ENCODE measurements around the gene HSF5. TPM values are rescaled to one million over a fixed set of nuclear protein-coding genes. Genes with fewer than 3 reads are reported as not detected.
A peak's percentile ranks its signal among the peaks of the same experiment; 100 is the strongest.

Gene HSF5
- total and polyA plus RNA-seq, 2 of the 13 experiments (the other 11 are each of a cell fraction or from before 2014, with no cell fraction given), result not detected

GRCh38 chr17:58394534-58395223 lies 93.5 kb downstream of the HSF5 start (continued):
- TF ChIP-seq, protein P1, sequence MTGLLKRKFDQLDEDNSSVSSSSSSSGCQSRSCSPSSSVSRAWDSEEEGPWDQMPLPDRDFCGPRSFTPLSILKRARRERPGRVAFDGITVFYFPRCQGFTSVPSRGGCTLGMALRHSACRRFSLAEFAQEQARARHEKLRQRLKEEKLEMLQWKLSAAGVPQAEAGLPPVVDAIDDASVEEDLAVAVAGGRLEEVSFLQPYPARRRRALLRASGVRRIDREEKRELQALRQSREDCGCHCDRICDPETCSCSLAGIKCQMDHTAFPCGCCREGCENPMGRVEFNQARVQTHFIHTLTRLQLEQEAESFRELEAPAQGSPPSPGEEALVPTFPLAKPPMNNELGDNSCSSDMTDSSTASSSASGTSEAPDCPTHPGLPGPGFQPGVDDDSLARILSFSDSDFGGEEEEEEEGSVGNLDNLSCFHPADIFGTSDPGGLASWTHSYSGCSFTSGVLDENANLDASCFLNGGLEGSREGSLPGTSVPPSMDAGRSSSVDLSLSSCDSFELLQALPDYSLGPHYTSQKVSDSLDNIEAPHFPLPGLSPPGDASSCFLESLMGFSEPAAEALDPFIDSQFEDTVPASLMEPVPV (CRISPR knock-in tag; IDR thresholded peaks at IDR 0.05), result no peak
- TF ChIP-seq ATF4 (CRISPR knock-in tag; IDR thresholded peaks at IDR 0.05) (peak in 1 of 2 experiments; percentile 77; a peak in 1 of 4 replicates), RAD21 (CRISPR knock-in tag; IDR thresholded peaks at IDR 0.05) (0 out of 2 replicates have a peak, but pooled peaks have one; percentile 15), ZNF44 (CRISPR knock-in tag; IDR thresholded peaks at IDR 0.05) (0 out of 2 replicates have a peak, but pooled peaks have one; percentile 66), NR2F1 (CRISPR knock-in tag; IDR thresholded peaks at IDR 0.05) (no peak; a peak in 1 of 4 replicates), SOX5 (CRISPR knock-in tag; IDR thresholded peaks at IDR 0.05; ENCODE audit: borderline replicate concordance) (peak; percentile 95), POLR2G (IDR thresholded peaks at IDR 0.05; ENCODE audit: low read depth, low read length) (peak; percentile 72), ARNT2 (CRISPR knock-in tag; IDR thresholded peaks at IDR 0.05; ENCODE audit: low read depth) (0 out of 2 replicates have a peak, but pooled peaks have one; percentile 51), HDAC6 (IDR thresholded peaks at IDR 0.05; ENCODE audit: low read depth, low read length) (no peak), TEF (CRISPR knock-in tag; IDR thresholded peaks at IDR 0.05) (no peak), XBP1 (CRISPR knock-in tag; IDR thresholded peaks at IDR 0.05) (no peak), TFE3 (CRISPR knock-in tag; IDR thresholded peaks at IDR 0.05) (peak; percentile 64), PHF8 (CRISPR knock-in tag; IDR thresholded peaks at IDR 0.05) (peak; percentile 24; the same call in 1 of the 2 replicates), HNF4G (IDR thresholded peaks at IDR 0.05; ENCODE audit: borderline replicate concordance, low read depth, low read length) (peak; percentile 83), HNF4G (CRISPR knock-in tag; IDR thresholded peaks at IDR 0.05; ENCODE audit: borderline replicate concordance, low read depth) (no peak; the same call in 1 of the 2 replicates), TBP (CRISPR knock-in tag; IDR thresholded peaks at IDR 0.05) (0 out of 2 replicates have a peak, but pooled peaks have one; percentile 13), NFYC (CRISPR knock-in tag; IDR thresholded peaks at IDR 0.05) (peak; percentile 8; the same call in 1 of the 2 replicates), TGIF2 (CRISPR knock-in tag; IDR thresholded peaks at IDR 0.05) (peak; percentile 70), MTF1 (CRISPR knock-in tag; IDR thresholded peaks at IDR 0.05) (no peak)
- TF ChIP-seq, protein P2, sequence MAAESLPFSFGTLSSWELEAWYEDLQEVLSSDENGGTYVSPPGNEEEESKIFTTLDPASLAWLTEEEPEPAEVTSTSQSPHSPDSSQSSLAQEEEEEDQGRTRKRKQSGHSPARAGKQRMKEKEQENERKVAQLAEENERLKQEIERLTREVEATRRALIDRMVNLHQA (CRISPR knock-in tag; IDR thresholded peaks at IDR 0.05), result no peak
- TF ChIP-seq, protein P3, sequence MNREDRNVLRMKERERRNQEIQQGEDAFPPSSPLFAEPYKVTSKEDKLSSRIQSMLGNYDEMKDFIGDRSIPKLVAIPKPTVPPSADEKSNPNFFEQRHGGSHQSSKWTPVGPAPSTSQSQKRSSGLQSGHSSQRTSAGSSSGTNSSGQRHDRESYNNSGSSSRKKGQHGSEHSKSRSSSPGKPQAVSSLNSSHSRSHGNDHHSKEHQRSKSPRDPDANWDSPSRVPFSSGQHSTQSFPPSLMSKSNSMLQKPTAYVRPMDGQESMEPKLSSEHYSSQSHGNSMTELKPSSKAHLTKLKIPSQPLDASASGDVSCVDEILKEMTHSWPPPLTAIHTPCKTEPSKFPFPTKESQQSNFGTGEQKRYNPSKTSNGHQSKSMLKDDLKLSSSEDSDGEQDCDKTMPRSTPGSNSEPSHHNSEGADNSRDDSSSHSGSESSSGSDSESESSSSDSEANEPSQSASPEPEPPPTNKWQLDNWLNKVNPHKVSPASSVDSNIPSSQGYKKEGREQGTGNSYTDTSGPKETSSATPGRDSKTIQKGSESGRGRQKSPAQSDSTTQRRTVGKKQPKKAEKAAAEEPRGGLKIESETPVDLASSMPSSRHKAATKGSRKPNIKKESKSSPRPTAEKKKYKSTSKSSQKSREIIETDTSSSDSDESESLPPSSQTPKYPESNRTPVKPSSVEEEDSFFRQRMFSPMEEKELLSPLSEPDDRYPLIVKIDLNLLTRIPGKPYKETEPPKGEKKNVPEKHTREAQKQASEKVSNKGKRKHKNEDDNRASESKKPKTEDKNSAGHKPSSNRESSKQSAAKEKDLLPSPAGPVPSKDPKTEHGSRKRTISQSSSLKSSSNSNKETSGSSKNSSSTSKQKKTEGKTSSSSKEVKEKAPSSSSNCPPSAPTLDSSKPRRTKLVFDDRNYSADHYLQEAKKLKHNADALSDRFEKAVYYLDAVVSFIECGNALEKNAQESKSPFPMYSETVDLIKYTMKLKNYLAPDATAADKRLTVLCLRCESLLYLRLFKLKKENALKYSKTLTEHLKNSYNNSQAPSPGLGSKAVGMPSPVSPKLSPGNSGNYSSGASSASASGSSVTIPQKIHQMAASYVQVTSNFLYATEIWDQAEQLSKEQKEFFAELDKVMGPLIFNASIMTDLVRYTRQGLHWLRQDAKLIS (CRISPR knock-in tag; IDR thresholded peaks at IDR 0.05), result peak; percentile 92

Measured in HepG2 (cell line).